HG03196 (cell line): ENCODE measurements around the gene ARGLU1.

ENCODE experiments used
- ATAC-seq: cut with Tn5 transposase; IDR thresholded peaks from one replicate; pipeline ENCODE4 v1.9.1; 2021; ENCODE audit not compliant: unreplicated experiment

Gene ARGLU1

DNA sequence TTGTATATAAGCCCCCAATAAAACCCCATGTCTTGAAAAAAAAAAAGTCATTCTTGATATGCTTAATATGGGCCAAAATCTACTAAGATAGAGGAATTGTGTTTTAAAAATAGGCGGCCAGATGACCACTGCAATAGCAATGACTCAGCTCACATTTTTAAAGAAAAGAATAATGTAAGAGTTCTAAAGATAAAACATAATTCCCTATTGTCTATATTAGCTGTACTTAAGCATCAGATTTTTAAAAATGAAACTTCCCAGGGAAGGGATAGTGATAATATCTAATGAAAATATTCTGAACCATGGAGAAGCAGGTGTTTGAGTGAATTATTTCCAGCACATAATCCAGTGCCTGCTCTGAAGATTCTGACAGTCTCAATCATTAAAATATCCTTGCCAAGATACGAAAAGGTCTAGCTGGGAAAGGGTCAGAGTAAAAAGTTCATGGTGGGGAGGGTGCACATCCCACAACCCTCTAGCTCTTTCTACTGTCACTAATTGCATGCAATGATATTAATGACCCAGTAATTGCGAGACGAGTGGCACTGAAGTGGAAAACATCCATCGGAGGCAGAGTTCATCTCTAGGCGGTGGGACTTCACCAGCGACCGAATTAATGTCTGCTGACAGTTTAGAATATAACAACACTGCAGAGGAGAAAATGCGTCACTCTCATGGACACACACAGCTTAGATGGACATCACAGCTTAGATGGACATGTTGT is 64.0 kb downstream of the ARGLU1 start:
- no peak for ATAC-seq

DNA sequence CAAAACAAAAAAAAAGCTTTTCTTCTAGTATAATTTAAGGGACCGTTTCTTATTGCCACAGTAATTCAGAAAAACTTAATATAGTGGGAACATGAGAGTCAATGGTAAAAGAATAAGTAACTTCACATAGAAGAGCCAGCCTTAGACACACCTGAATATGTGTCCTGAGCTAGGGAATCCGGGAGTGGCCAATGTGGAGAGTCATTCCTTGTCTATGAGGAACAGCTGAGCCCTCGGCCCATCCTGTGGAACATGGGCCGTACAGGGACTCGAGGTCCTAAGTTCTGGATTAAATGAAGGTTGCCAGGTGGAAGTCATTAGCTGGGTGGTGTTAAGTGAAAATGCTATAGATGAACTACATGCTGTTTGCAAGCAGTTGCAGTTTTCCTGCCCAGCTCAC is 64.7 kb downstream of the ARGLU1 start:
- ATAC-seq = no peak

DNA sequence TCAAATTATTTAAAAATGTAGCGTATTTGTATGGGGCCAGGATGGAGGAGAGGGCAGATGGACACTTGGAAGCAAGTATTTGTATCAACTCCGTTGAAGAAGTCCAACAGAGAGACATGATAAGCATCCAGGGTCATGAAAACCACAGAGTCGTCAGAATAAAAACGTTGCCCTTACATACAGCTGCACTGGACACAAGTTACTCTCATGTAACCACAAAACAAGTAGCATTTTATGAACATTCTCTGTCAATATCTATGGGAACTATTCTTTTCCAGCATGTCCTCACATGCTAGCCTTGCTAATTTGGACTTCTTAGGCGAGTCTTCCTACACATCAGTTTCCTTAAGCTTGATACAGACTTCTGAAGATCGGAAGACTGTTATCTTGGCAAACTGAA is 67.5 kb downstream of the ARGLU1 start:
- no peak for ATAC-seq

DNA sequence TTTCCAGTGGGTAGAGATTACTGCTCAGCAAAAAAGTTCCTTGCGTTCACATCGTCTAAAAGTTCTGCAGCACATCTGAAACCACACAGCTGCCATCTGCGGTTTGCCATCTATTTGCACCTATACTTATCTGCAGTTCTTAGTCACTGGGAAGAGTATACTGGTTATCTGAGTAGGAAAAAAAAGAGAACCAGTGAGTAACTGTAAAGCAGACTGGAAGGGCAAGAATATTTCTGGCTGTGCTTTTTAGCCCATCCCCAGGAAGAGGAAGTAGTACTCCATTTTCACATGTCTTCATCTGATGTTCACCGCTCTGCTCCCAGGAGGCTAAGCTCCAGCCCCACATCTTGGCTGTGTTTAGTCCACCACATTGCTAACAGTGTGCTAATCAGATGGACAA is 68.0 kb downstream of the ARGLU1 start:
- peak; percentile 64 for ATAC-seq

DNA sequence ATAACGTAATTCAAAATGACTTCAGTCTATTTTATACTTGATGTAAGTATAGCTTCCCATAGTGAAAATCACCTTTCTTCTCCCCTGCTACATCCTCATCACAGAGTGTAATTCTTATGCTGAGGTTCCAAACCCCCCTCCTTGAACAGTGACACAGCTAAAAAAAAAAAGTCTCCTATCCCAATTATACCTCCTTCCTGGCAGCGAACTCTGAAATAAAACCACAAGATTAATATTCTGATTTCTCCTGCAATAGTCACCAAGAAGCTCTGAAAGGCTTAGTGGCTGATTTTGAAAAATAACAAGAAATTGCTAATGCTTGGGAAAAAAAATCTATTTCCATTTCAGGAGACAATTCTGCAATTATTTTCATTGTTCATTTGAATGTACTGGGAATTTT is 68.8 kb downstream of the ARGLU1 start:
- ATAC-seq = no peak

DNA sequence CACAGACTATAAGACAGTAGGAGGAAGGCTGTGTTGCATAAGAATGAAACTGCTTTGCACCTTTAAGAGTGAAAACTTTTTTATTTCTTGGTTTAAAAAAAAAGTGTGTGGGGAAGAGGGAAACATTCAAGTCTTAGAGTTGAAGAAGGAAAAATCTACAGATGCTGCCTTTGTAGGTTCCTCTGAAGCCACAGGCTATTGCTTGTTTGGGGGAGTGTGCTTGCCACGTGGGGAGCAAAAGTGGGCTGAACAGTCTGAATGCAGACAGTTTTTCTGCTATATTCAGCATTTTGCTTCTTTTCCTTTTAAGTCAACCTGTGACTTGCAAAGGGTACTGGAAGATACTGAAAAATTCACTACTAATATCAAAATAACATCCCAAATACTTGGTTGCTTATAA is 69.4 kb downstream of the ARGLU1 start:
- no peak for ATAC-seq

DNA sequence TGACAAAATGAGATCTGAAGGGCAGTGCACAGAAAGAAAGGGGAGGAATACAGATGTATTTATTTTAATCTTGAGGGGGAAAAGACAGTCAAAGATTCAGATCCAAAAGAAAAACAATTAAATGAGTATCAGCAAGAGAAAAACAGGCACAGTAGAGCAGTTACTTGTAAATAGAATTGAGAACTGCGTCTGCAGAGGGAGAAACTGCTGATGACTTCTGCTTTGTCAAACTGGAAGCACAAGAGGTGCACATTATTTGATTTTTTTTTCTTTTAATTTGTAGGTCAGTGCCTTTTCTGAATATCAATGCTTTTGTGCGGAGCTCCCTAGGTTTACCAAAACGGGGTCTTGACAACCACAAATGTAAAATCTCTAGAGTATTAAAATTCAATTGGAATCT is 69.8 kb downstream of the ARGLU1 start:
- no peak for ATAC-seq

DNA sequence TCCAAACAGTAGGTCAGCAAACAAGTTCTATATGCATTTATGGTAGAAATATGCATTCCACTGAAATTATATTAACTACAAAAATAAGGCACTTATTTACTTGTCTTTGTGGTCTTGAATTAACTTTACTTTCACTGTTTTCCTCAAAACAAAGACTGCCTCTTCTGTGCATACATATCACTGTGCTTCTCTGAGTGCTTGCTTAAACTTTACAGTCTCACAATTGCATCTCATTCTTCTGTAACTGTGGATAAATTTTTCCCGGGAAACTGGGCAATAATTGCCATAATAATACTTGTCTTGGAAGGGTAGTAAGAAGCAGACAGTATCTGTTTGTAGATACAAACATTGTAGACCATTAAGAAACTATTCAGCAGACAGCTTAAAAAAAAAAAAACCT is 70.9 kb downstream of the ARGLU1 start:
- no peak for ATAC-seq

DNA sequence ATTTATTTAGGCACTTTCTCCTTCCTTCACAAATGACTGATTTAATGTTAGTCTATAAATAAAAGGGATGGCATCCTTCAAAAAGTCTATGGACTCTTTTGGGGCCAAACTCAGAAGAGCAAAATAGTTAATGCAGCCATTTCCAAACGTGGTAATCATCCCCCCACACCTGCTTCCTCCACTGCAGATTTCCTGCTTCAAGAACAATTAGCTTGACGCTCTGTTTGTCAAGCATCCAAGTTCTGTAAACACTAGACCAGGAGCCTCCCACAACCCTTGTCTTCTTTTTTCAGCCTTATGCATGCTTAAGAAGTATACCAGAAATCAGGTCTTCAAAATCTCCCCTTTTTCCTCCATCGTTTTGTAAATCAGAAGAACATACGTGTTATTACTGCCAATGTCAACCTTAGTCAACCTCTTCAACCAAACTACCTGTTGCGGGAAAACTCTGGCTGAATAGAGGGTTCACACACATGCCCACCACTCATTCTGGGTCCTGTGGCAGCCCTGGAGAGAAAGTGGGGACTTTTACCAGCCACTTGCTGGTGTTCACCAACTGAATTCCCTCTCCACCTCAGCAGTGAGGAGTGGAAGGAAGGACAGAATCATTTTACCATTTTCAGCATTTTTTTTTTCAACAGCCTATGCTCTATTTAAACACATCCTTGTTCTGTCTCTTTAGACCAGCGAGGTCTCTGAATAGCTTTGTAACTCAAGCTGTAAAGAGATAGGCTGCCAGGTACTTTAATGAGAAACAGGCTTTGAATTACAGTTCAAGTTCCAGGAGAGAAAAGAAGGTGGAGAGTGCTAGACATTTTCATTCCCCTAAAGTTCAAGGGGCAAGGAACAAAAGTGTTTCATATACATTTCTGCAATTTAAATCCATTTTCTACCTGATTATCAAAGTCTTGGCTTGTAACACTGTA is 71.6 kb downstream of the ARGLU1 start:
- no peak for ATAC-seq

DNA sequence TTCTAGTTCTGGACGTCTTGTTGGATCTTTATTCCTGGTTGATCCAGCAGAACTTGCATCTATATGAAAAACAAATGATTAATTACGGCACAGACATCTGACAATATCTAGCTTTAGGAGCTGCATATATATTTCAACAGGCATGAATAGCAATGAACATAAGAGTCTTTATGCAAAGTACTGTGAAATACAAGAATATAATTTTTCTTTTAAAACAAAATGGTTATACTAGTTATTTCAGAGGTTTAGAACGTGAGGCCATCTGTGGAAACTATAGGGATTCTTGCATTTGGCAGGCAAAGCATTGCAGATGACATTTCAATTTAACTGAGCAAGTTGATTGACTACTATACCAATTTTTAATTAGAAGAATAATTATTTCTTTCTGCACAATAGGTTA is 73.0 kb downstream of the ARGLU1 start:
- ATAC-seq = no peak

DNA sequence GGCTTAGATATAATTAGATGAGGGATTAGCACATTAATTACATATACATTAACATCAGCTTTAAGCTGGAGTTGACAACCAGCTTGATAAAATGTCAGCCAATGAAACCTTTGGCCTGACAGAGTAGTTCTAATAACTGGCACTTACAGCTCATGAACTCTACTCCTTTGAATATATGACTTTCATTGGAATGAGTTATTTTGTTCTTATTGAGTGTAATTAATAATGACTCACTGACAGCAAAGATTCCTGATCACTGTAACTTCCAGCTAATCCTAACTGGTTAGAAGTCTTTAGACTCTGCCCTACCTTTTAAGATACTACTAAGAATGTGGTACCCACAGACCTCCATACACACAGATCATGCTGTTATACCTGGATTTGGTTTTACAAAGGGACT is 73.4 kb downstream of the ARGLU1 start:
- no peak for ATAC-seq

DNA sequence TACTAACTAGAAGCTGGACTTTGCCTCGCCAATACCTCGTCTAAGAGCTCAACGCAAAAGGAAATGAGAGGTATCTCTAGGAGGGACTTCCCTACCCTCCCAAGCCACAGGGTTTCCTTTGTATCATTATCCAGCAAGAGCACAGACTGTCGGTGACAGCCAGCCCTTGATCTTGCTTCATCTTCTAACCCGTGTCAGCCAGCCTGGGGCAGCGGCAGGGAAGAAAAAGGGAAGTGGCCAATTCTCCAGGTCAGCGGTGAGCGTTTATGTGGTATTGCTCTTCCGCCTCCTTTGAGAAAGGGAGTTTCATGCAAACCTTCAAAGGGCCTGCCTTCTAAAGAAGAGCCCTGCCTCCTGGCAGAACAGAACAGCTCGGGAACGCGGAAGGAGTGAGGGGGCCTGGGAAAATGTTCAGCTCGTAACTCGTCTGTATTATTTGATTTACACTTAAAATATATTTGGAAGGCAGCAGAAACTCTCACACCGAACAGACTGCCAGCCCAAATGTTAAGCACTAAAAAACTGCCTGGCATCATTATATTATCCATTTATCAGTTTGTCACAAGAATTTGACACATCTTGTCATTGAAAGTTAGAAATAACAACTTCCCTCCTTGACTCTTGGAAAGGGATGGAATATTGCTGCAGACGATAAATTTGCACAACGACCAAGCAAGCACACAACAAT is 74.3 kb downstream of the ARGLU1 start:
- ATAC-seq = peak; percentile 88

DNA sequence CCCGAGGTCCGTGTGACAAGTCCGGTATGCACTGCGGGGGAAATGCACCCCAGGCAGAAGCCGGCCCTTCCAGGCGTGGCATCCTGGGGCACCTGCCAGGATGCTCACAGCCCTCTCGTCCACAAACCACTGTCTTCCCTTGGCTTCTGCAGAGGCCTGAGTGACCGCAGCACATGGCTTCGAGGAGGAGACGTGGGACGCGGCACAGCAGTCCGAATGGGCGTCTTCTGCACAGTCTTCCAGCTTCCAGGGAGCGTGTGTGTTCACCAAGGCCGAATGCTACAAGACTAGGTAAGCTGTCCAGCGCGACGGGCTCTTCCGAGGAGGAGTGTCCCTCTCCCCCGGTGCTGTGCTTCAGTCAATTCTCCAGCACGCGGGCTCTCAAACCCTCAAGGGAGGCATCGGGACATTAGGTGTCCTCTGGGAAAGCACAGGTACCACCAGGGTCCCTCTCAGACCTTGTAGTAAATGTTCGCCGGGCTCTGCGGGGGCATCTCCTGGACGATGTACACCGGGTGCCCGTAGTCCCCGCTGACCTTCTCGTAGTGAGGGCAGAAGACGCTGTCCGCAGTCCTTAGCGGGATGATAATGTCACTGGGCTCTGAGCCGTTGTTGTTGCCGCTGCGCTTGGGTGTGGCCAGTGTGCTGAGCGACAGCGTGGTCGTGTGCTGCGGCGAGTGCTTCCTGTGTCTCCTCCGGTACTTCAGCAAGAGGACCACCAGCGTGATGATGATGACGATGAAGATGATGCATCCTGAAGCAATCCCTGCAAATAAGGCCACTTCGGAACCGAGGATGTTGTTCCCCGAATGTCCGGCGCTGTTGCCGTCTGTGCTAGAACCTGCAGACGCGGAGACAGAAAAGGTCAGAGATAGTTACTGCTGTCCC is 75.1 kb downstream of the ARGLU1 start:
- no peak for ATAC-seq

DNA sequence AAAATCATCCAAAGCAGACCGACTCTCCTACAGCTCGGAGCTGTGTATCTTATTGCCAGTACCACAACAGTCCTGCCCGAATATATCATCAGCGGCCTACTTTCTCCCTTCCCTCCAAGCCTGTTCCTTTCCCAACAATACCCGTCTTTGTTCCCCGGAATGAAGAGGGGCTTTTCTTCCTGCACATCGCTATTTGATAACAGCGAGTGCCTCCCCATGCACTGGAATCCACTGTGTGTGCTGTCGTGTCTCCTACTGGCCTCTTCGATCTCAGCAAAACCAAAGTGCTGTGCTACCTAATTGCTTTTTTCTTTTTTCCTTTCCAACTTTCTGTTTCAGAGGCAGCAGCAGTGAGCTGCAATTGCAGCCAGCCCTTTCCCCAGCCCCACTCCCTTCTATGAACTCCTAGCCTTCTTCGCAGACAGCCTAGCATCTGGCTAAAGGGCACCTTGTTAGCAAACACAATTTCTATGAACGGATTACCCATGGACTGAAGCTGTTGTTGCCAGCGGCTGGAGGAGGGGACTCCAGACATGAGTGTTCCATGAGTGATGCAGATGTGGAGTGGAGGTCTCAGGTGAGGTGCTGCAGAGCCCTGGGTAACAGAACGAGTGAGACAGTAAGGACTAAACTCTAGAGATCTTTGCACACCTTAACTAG is 75.9 kb downstream of the ARGLU1 start:
- ATAC-seq = no peak
